SK-N-SH (cell line): ENCODE results near the gene SWAP70. TPM values are rescaled to one million over a fixed set of nuclear protein-coding genes. Genes with fewer than 3 reads are reported as not detected.

Source experiments
- CTCF ChIA-PET: fragments of 300-600, 350-600 bp; formaldehyde crosslinking; extraction: SDS; loops from one replicate; lab custom pipeline; 2021; lab: Yijun Ruan, JAX
- POLR2A ChIA-PET: fragments of 350-600 bp; sonication (Branson Sonifier 250); formaldehyde crosslinking; extraction: SDS; loops from one replicate; lab custom pipeline; 2020; ENCODE audit warnings: antibody characterized with exemption, inconsistent platforms; lab: Yijun Ruan, JAX
- DNase-seq: peaks from one replicate; pipeline ENCODE4 v3.0.0; 2012
- H2AFZ ChIP-seq: fragments of 200-600 bp; sonication (generic); 2 replicates; pipeline ENCODE4 v1.8.1; 2016; ENCODE audit warnings: antibody characterized with exemption, mild to moderate bottlenecking, low read depth
- H3F3A ChIP-seq: fragments of 200-600 bp; sonication (generic); replicated peaks from 2 replicates; pipeline ENCODE3; 2016; ENCODE audit warnings: antibody characterized with exemption, mild to moderate bottlenecking; ENCODE audit not compliant: insufficient read depth
- H3K27ac ChIP-seq, 2 experiments: fragments of 200-500 bp in 1 of 2; fragments of 200-600 bp in 1 of 2; sonication (Bioruptor generic) in 1 of 2; sonication (generic), shearing (Covaris generic) in 1 of 2; 2 replicates each; pipeline versions ENCODE4 v1.5.1 to v1.6.1; 2014 to 2016; ENCODE audit warnings: low read depth in 2 of 2, inconsistent platforms in 1 of 2, low read length in 1 of 2, mild to moderate bottlenecking in 1 of 2, mixed read lengths in 1 of 2
- H3K27me3 ChIP-seq: fragments of 200-600 bp; sonication (generic), shearing (Covaris generic); 2 replicates; pipeline ENCODE4 v1.6.1; 2016; ENCODE audit warnings: mixed run types; ENCODE audit not compliant: insufficient read depth
- H3K36me3 ChIP-seq, 2 experiments: fragments of 200-500 bp in 1 of 2; fragments of 200-600 bp in 1 of 2; sonication (Bioruptor generic) in 1 of 2; sonication (generic) in 1 of 2; replicated peaks in 1 of 2; 2 replicates each; pipeline versions ENCODE3 to v1.5.1; 2014 to 2016; ENCODE audit warnings: low read length in 1 of 2, mild to moderate bottlenecking in 1 of 2; ENCODE audit not compliant: insufficient read depth in 2 of 2, control insufficient read depth in 1 of 2
- H3K4me1 ChIP-seq, 2 experiments: fragments of 200-500 bp in 1 of 2; fragments of 200-600 bp in 1 of 2; sonication (Bioruptor generic) in 1 of 2; sonication (generic), shearing (Covaris generic) in 1 of 2; 2 replicates each; pipeline versions ENCODE4 v1.5.1 to v1.6.1; 2014 to 2016; ENCODE audit warnings: low read depth in 1 of 2, low read length in 1 of 2, mixed run types in 1 of 2; ENCODE audit not compliant: insufficient read depth in 2 of 2, control insufficient read depth in 1 of 2
- H3K4me2 ChIP-seq: fragments of 200-600 bp; sonication (generic), shearing (Covaris generic); 2 replicates; pipeline ENCODE4 v1.6.1; 2017; ENCODE audit warnings: mixed run types
- H3K4me3 ChIP-seq, 2 experiments: fragments of 200-500 bp in 1 of 2; fragments of 200-600 bp in 1 of 2; sonication (Bioruptor generic) in 1 of 2; sonication (generic), shearing (Covaris generic) in 1 of 2; 2 replicates each; pipeline versions ENCODE4 v1.5.1 to v1.8.1; 2014 to 2016; ENCODE audit warnings: low read depth in 2 of 2, inconsistent platforms in 1 of 2, low read length in 1 of 2, mild to moderate bottlenecking in 1 of 2, mixed read lengths in 1 of 2, moderate library complexity in 1 of 2
- H3K79me2 ChIP-seq: fragments of 200-600 bp; sonication (generic); 2 replicates; pipeline ENCODE4 v1.8.1; 2017; ENCODE audit warnings: mild to moderate bottlenecking; ENCODE audit not compliant: insufficient read depth
- H3K9ac ChIP-seq: fragments of 200-600 bp; sonication (generic); 2 replicates; pipeline ENCODE4 v1.6.1; 2017; ENCODE audit warnings: mixed run types
- H3K9me2 ChIP-seq: fragments of 200-600 bp; sonication (generic); 2 replicates; pipeline ENCODE4 v1.6.1; 2017; ENCODE audit warnings: mixed run types
- H3K9me3 ChIP-seq: fragments of 200-600 bp; sonication (generic); 2 replicates; pipeline ENCODE4 v1.6.1; 2017; ENCODE audit warnings: mixed run types, mild to moderate bottlenecking, moderate library complexity
- H4K20me1 ChIP-seq: fragments of 200-600 bp; sonication (generic); 2 replicates; pipeline ENCODE4 v1.6.1; 2017; ENCODE audit warnings: mild to moderate bottlenecking, mixed run types; ENCODE audit not compliant: insufficient read depth
- CTCF ChIP-seq: fragments of 200-600 bp; sonication (generic); IDR thresholded peaks from 2 replicates; pipeline ENCODE4 v1.6.1; 2017; ENCODE audit warnings: antibody characterized with exemption, mild to moderate bottlenecking, moderate library complexity
- EP300 ChIP-seq, 2 experiments: IDR thresholded peaks; 2 replicates each; pipeline versions ENCODE4 v1.4.0 to v1.6.1; 2012; ENCODE audit warnings: borderline replicate concordance in 1 of 2, low read depth in 1 of 2, low read length in 1 of 2
- EZH2phosphoT487 ChIP-seq: fragments of 200-600 bp; sonication (generic); IDR thresholded peaks from 2 replicates; pipeline ENCODE4 v1.6.1; 2017; ENCODE audit warnings: low read depth, mixed run types, mild to moderate bottlenecking, antibody characterized with exemption, moderate library complexity, borderline replicate concordance
- JUND ChIP-seq: IDR thresholded peaks from 2 replicates; pipeline ENCODE4 v1.4.0; 2012
- NFIC ChIP-seq: IDR thresholded peaks from 2 replicates; pipeline ENCODE4 v1.4.0; 2012; ENCODE audit warnings: borderline replicate concordance
- RCOR1 ChIP-seq: fragments of 150-350 bp; IDR thresholded peaks from 2 replicates; pipeline ENCODE4 v1.6.1; 2017; ENCODE audit warnings: antibody characterized with exemption, low read length
- TEAD4 ChIP-seq: IDR thresholded peaks from 2 replicates; pipeline ENCODE4 v1.4.0; 2012; ENCODE audit warnings: mild to moderate bottlenecking, borderline replicate concordance; ENCODE audit not compliant: insufficient read depth
- USF2 ChIP-seq: fragments of 150-350 bp; IDR thresholded peaks from 2 replicates; pipeline ENCODE4 v1.6.1; 2017; ENCODE audit warnings: antibody characterized with exemption, low read length, low read depth, borderline replicate concordance
- WGBS: methylation state at CpG from one replicate; pipeline ENCODE4 v1.1.6; 2017; ENCODE audit warnings: low lambda C conversion rate; 5-methylcytosine and 5-hydroxymethylcytosine counted together
- polyA plus RNA-seq, 3 experiments: library from polyadenylated mRNA; depleted of rRNA; stranded (reverse); fragments of >200 nt; gene quantifications; 2 replicates each; pipeline ENCODE4 v1.2.3, GENCODE V29; 2012

The SWAP70 gene
- polyA plus RNA-seq, 1 of the 3 experiments (the other 2 are of a cell fraction), result 10.6 TPM

DNA sequence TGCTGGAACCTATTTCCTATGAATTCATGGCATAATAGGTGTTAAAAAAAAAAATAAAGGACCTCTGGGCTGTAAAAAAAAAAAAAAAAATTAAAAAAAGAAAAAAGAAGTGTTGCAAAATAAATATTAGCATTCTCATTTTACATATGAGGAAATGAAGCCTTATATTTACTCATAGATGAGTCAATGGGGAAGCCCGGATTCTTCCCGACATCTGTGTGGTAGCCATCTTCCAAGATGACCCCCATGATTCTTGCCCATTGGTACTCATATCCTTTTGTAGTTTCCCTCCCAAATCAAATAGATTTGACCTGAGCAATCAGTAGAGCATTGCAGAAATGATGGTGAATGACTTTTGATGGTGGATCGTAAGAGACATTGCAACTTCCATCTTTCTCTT lies 3.0 kb upstream of the SWAP70 start:
- POLR2A ChIA-PET, result no interaction called here
- H3K27me3 ChIP-seq, result no peaks in the 10 kb centered on the region
- DNase-seq, result no peak
- H2AFZ ChIP-seq, result no peak overlapping the region
- H3K4me1 ChIP-seq, result peaks cover 0 to 4% of the 10 kb centered on the region in 2 experiments; a peak in 1 of 4 replicates
- peaks cover 0 to 9% of the 10 kb centered on the region in 2 experiments for H3K36me3 ChIP-seq
- H3K9ac ChIP-seq, result no peak overlapping the region
- H3K79me2 ChIP-seq, result peaks cover 17% of the 10 kb centered on the region
- no peak overlapping the region for H3K27ac ChIP-seq
- H3K4me2 ChIP-seq, result no peak overlapping the region
- H3K4me3 ChIP-seq, result no peak overlapping the region
- H3K9me3 ChIP-seq, result peaks cover 7% of the 10 kb centered on the region; the same call in 1 of the 2 replicates
- 78% methylated on average over 3 of the region's 3 CpGs for WGBS
- peaks cover 11% of the 10 kb centered on the region for H3F3A ChIP-seq
- TF ChIP-seq EP300 (IDR thresholded peaks at IDR 0.05; ENCODE audit: borderline replicate concordance in 1 of 2, low read depth in 1 of 2, low read length in 1 of 2) (no peak), EZH2phosphoT487 (no peak), NFIC (no peak), RCOR1 (no peak), TEAD4 (no peak), USF2 (no peak)
- H3K9me2 ChIP-seq, result no peaks in the 10 kb centered on the region
- H4K20me1 ChIP-seq, result no peaks in the 10 kb centered on the region
- CTCF ChIA-PET, result no interaction called here

- no peak for DNase-seq
- Histone ChIP-seq H3K4me2 (no peak overlapping the region), H3K9ac (no peak overlapping the region), H3K27ac (no peak overlapping the region), H3F3A (peaks cover 11% of the 10 kb centered on the region), H3K4me3 (no peak overlapping the region), H3K27me3 (no peaks in the 10 kb centered on the region), H3K9me3 (peaks cover 14% of the 10 kb centered on the region; the same call in 1 of the 2 replicates), H4K20me1 (no peaks in the 10 kb centered on the region), H3K4me1 (peaks cover 0 to 4% of the 10 kb centered on the region in 2 experiments; a peak in 1 of 4 replicates), H2AFZ (no peak overlapping the region), H3K9me2 (no peaks in the 10 kb centered on the region), H3K36me3 (peaks cover 0 to 23% of the 10 kb centered on the region in 2 experiments), H3K79me2 (peaks cover 31% of the 10 kb centered on the region)
- CTCF ChIA-PET, result interaction anchor here (0.6 kb wide), 1 partner anchor 1575 kb away, joined by 3 read pairs; no protein-coding TSS in a partner anchor
- WGBS, result 91% methylated on average over 3 of the region's 3 CpGs
- POLR2A ChIA-PET, result no interaction called here
- TF ChIP-seq JUND (no peak), CTCF (no peak)
- TF ChIP-seq, all 33 proteins: peak for 0
Observed at GRCh38 chr11:9662273-9662672, 1.6 kb upstream of the SWAP70 start.
